Caco-2 (cell line): ENCODE measurements around the gene FAM81A. TPM values are rescaled to one million over a fixed set of nuclear protein-coding genes. Genes with fewer than 3 reads are reported as not detected.
"Not testable (repeated sequence)": the region's sequence is repeated elsewhere in the genome, so short reads cannot be mapped to it uniquely, and the experiment has no call there.

ENCODE experiments used
- BruUV-seq: library from RNA; stranded (reverse); fragments of 400-500 nt; replicated peaks from 2 replicates; lab custom pipeline; 2021; lab: Mats Ljungman, UMichigan
- CTCF ChIA-PET: fragments of 300-600 bp; sonication (Branson Sonifier 250); formaldehyde crosslinking; loops from one replicate; lab custom pipeline; 2022; ENCODE audit warnings: antibody characterized with exemption; lab: Charles Lee
- POLR2A ChIA-PET: fragments of 300-600 bp; sonication (Branson Sonifier 250); formaldehyde crosslinking; loops from one replicate; lab custom pipeline; 2022; ENCODE audit warnings: antibody characterized with exemption; lab: Charles Lee
- DNase-seq, 2 experiments: peaks; one replicate each; pipeline versions ENCODE4 v3.0.0 to v3.0.0-alpha.2; 2020 to 2022
- H3K27me3 ChIP-seq: replicated peaks from 2 replicates; pipeline ENCODE4 v1.6.0; 2011; ENCODE audit warnings: low read length; ENCODE audit not compliant: control insufficient read depth, insufficient read depth
- H3K36me3 ChIP-seq: 2 replicates; pipeline ENCODE4 v1.5.1; 2011; ENCODE audit warnings: low read length; ENCODE audit not compliant: control insufficient read depth, insufficient read depth
- H3K4me1 ChIP-seq: fragments of 250-450 bp; sonication (Bioruptor Pico); 2 replicates; pipeline ENCODE4 v1.5.1; 2020; ENCODE audit warnings: mild to moderate bottlenecking
- H3K4me3 ChIP-seq: 2 replicates; pipeline ENCODE4 v1.5.1; 2011; ENCODE audit warnings: low read depth, mild to moderate bottlenecking, control low read depth, low read length
- H3K9me3 ChIP-seq: fragments of 250-450 bp; sonication (Bioruptor Pico); 2 replicates; pipeline ENCODE4 v1.5.1; 2020; ENCODE audit warnings: mild to moderate bottlenecking, moderate library complexity
- H3K27ac Mint-ChIP-seq: one replicate; pipeline ENCODE4 v1.8.0; 2022; ENCODE audit warnings: mixed read lengths; ENCODE audit not compliant: unreplicated experiment
- H3K27me3 Mint-ChIP-seq: one replicate; pipeline ENCODE4 v1.8.0; 2022; ENCODE audit warnings: mixed read lengths; ENCODE audit not compliant: insufficient read depth, unreplicated experiment
- H3K36me3 Mint-ChIP-seq: one replicate; pipeline ENCODE4 v1.8.0; 2022; ENCODE audit warnings: mild to moderate bottlenecking, mixed read lengths; ENCODE audit not compliant: insufficient read depth, unreplicated experiment
- H3K4me1 Mint-ChIP-seq: one replicate; pipeline ENCODE4 v1.8.0; 2022; ENCODE audit warnings: low read depth, mixed read lengths; ENCODE audit not compliant: unreplicated experiment
- H3K4me3 Mint-ChIP-seq: one replicate; pipeline ENCODE4 v1.8.0; 2022; ENCODE audit warnings: mild to moderate bottlenecking, moderate library complexity, mixed read lengths; ENCODE audit not compliant: unreplicated experiment
- H3K9me3 Mint-ChIP-seq: one replicate; pipeline ENCODE4 v1.8.0; 2022; ENCODE audit warnings: mixed read lengths; ENCODE audit not compliant: unreplicated experiment
- CTCF ChIP-seq, 2 experiments: fragments of 200-600 bp in 1 of 2; IDR thresholded peaks; 1 replicate in 1 of 2; 2 replicates in 1 of 2; pipeline versions ENCODE4 v1.5.1 to v1.8.0; 2011 to 2022; ENCODE audit warnings: antibody characterized with exemption in 1 of 2, control low read depth in 1 of 2, inconsistent platforms in 1 of 2, low read depth in 1 of 2, low read length in 1 of 2, mild to moderate bottlenecking in 1 of 2, moderate library complexity in 1 of 2; ENCODE audit not compliant: insufficient read depth in 1 of 2, severe bottlenecking in 1 of 2, unreplicated experiment in 1 of 2
- intact Hi-C: fragments of 100-400 bp; cut with micrococcal nuclease; formaldehyde crosslinking; loops from one replicate; pipeline ENCODE4 v1.10.0; 2022; ENCODE audit not compliant: unreplicated experiment
- total RNA-seq: library from RNA; stranded (reverse); gene quantifications from 2 replicates; pipeline ENCODE4 v1.2.3, GENCODE V29; 2022

FAM81A gene
- total RNA-seq, 1 experiment from 2014 or later, result 6.8 TPM

- Mint-ChIP-seq H3K9me3 (no peaks in the 10 kb centered on the region), H3K36me3 (no peaks in the 10 kb centered on the region), H3K4me1 (no peaks in the 10 kb centered on the region), H3K27me3 (no peaks in the 10 kb centered on the region), H3K4me3 (no peak overlapping the region), H3K27ac (no peak overlapping the region)
- POLR2A ChIA-PET, result no interaction called here
- CTCF ChIA-PET, result no interaction called here
- BruUV-seq, result no TSS peak
- no peak overlapping the region for H3K4me3 ChIP-seq
- intact Hi-C loops, result no loop called here
- TF ChIP-seq CTCF (IDR thresholded peaks at IDR 0.05; ENCODE audit: insufficient read depth in 1 of 2, low read depth in 1 of 2, low read length in 1 of 2, severe bottlenecking in 1 of 2, unreplicated experiment in 1 of 2), result no peak
- DNase-seq, result no peak
- H3K36me3 ChIP-seq, result no peaks in the 10 kb centered on the region
- no peaks in the 10 kb centered on the region for H3K27me3 ChIP-seq
- H3K9me3 ChIP-seq, result no peaks in the 10 kb centered on the region; the same call in 1 of the 2 replicates
- H3K4me1 ChIP-seq, result no peaks in the 10 kb centered on the region
Measured at GRCh38 chr15:59485036-59485435, 47.0 kb downstream of the FAM81A start.

- H3K27me3 Mint-ChIP-seq, POLR2A ChIA-PET, DNase-seq, CTCF ChIA-PET, H3K36me3 Mint-ChIP-seq, H3K4me1 Mint-ChIP-seq, H3K4me1 ChIP-seq, H3K27ac Mint-ChIP-seq, H3K36me3 ChIP-seq, BruUV-seq, H3K4me3 Mint-ChIP-seq, H3K27me3 ChIP-seq, H3K9me3 Mint-ChIP-seq, intact Hi-C loops, H3K4me3 ChIP-seq, H3K9me3 ChIP-seq: not testable (repeated sequence)
Measured at GRCh38 chr15:59489485-59489884, 51.5 kb downstream of the FAM81A start.

GRCh38 chr15:59491062-59491461 lies 53.1 kb downstream of the FAM81A start:
- ChIA-PET POLR2A (no interaction called here), CTCF (interaction anchor here (0.6 to 1.9 kb wide), 3 partner anchors 91 to 244 kb away, joined by 3 to 6 read pairs (median 4); no protein-coding TSS in a partner anchor)
- no peaks in the 10 kb centered on the region for H3K36me3 ChIP-seq
- H3K9me3 ChIP-seq, result no peaks in the 10 kb centered on the region; the same call in 1 of the 2 replicates
- no peak overlapping the region for H3K4me3 ChIP-seq
- no peaks in the 10 kb centered on the region for H3K4me1 ChIP-seq
- Mint-ChIP-seq H3K27ac (no peak overlapping the region), H3K36me3 (no peaks in the 10 kb centered on the region), H3K4me1 (peaks cover 7% of the 10 kb centered on the region), H3K4me3 (no peak overlapping the region), H3K27me3 (no peaks in the 10 kb centered on the region), H3K9me3 (no peaks in the 10 kb centered on the region)
- TF ChIP-seq CTCF (IDR thresholded peaks at IDR 0.05; ENCODE audit: insufficient read depth in 1 of 2, low read depth in 1 of 2, low read length in 1 of 2, severe bottlenecking in 1 of 2, unreplicated experiment in 1 of 2), result no peak
- DNase-seq, result no peak
- no peaks in the 10 kb centered on the region for H3K27me3 ChIP-seq
- no TSS peak for BruUV-seq
- intact Hi-C loops, result no loop called here
